Thymus (tissue), 11 donors: ENCODE results near the gene NDUFAF3. TPM values are rescaled to one million over a fixed set of nuclear protein-coding genes. Genes with fewer than 3 reads are reported as not detected.

Source experiments
- DNase-seq, 9 donors: peaks; one replicate each; pipeline ENCODE4 v3.0.0-alpha.2; 2013; ENCODE audit warnings: low spot score in 9 of 9, low read depth in 6 of 9, missing footprints in 1 of 9
- H3K27ac ChIP-seq, 2 donors: one replicate each; pipeline ENCODE4 v1.5.1; 2013; ENCODE audit warnings: control low read depth in 1 of 2, low read depth in 1 of 2, low read length in 1 of 2, mild to moderate bottlenecking in 1 of 2, moderate library complexity in 1 of 2
- H3K27me3 ChIP-seq, 2 donors: one replicate each; pipeline ENCODE4 v1.5.1; 2013; ENCODE audit warnings: low read length in 1 of 2; ENCODE audit not compliant: control insufficient read depth in 2 of 2, insufficient read depth in 1 of 2
- H3K36me3 ChIP-seq, 2 donors: one replicate each; pipeline ENCODE4 v1.5.1; 2013; ENCODE audit warnings: low read length in 1 of 2, mild to moderate bottlenecking in 1 of 2, moderate library complexity in 1 of 2; ENCODE audit not compliant: control insufficient read depth in 2 of 2, insufficient read depth in 2 of 2
- H3K4me1 ChIP-seq, 2 donors: one replicate each; pipeline ENCODE4 v1.5.1; 2013; ENCODE audit warnings: low read length in 2 of 2; ENCODE audit not compliant: control insufficient read depth in 2 of 2, insufficient read depth in 2 of 2
- H3K4me3 ChIP-seq, 2 donors: one replicate each; pipeline ENCODE4 v1.5.1; 2013; ENCODE audit warnings: low read length in 2 of 2, control low read depth in 1 of 2, mild to moderate bottlenecking in 1 of 2
- H3K9me3 ChIP-seq, 2 donors: one replicate each; pipeline ENCODE4 v1.5.1; 2013; ENCODE audit warnings: low read length in 1 of 2, mild to moderate bottlenecking in 1 of 2; ENCODE audit not compliant: control insufficient read depth in 2 of 2, insufficient read depth in 1 of 2
- WGBS: extraction: QIAGEN DNeasy Blood & Tissue Kit; methylation state at CpG from one replicate; pipeline ENCODE4 v1.1.7; 2013; 5-methylcytosine and 5-hydroxymethylcytosine counted together
- polyA plus RNA-seq: library from polyadenylated mRNA; stranded (reverse); fragments of 200-250 nt; gene quantifications from one replicate; pipeline ENCODE4 v1.2.3, GENCODE V29; 2013
- total RNA-seq: library from RNA; stranded (reverse); fragments of 120-200 nt; gene quantifications from one replicate; pipeline ENCODE4 v1.2.4, GENCODE V29; 2013
- donor health status: healthy.

The NDUFAF3 gene
- total and polyA plus RNA-seq, 2 donors, result 65.0 to 71.7 TPM

DNA sequence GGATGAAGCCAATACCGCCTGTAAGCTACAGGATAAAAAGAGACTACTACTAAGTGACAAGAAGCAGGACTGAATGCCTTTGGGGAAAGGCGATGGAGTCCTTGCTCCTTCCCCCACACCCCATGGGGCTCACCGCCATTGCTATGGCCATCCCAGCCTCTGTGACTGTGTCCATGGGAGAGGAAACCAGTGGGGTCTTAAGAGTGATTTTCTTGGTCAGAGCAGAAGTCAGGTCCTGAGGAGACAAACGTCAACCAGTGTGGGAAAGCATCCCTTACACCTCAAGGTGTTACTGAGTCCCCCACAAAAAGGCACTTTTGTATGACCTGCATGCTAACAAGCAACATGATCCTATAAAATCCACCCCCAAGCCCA lies 6.4 kb downstream of the NDUFAF3 start:
- peaks cover 52 to 78% of the 10 kb centered on the region in 2 donors for H3K36me3 ChIP-seq
- H3K27ac ChIP-seq, result peak overlapping the region in 1 of 2 donors; percentile 46
- DNase-seq, result no peak
- peaks cover 7 to 21% of the 10 kb centered on the region in 2 donors for H3K4me1 ChIP-seq
- 91% methylated on average over 4 of the region's 4 CpGs for whole genome bisulfite sequencing
- no peaks in the 10 kb centered on the region for H3K27me3 ChIP-seq
- no peaks in the 10 kb centered on the region for H3K9me3 ChIP-seq
- H3K4me3 ChIP-seq, result peak overlapping the region; percentile 64 to 73

DNA sequence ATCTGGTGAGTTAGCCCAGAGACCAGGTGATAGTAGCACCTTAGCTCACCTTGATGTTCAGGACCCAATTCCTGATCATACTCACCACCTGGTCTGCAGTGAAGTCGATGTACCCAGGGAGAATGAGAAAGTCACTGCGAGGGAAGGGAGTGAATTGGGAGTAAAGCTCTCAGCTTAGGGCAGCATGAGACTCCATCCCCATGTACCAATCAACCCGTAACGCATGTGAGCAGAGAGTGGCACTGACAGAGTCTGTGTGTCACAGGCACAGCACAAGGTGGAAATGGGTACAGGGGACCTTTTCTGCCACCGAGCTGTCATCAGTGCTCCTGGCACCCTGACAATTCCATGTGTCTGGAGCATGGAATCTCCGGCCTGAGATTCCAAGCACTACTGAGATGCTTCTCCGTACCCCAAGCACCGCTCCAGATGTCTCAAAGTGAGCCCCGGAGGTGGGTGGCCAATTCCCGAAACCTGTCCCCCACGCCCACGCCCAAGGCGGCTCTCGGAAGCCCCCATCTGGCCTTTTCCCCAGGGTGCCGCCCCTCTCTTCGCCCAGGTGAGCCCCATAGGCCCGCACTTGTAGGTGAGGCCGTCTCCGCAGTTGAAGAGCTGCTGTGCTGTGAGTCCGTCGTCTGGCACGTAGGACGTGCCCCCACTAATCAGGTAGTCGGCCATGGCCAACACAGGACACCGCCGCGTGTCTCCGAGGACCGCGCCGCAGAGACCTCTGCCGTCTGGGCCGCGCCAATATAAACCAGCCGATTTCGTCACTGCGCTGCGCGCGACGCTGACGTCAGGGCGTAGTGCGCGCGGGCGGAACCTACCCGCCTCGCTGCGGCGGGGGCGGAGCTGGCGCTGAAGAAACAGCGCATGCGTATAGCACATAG lies 7.0 kb downstream of the NDUFAF3 start, which contains the start of gene IMPDH2:
Gene IMPDH2, minus strand, starts transcription at position 726 of the 890 bp plus-strand sequence. Its CDS starts 48 bp downstream, at position 678.
- WGBS, result 2% methylated on average over 55 of the region's 55 CpGs
- no peaks in the 10 kb centered on the region for H3K9me3 ChIP-seq
- H3K4me3 ChIP-seq, result peak within 1 kb of the TSS; percentile 64 to 73
- H3K27ac ChIP-seq, result peak within 1 kb of the TSS; percentile 75 to 92
- no peaks in the 10 kb centered on the region for H3K27me3 ChIP-seq
- peaks cover 7 to 20% of the 10 kb centered on the region in 2 donors for H3K4me1 ChIP-seq
- peak; percentile 86 to 97 (median 92) for DNase-seq
- H3K36me3 ChIP-seq, result peaks cover 55 to 75% of the 10 kb centered on the region in 2 donors

DNA sequence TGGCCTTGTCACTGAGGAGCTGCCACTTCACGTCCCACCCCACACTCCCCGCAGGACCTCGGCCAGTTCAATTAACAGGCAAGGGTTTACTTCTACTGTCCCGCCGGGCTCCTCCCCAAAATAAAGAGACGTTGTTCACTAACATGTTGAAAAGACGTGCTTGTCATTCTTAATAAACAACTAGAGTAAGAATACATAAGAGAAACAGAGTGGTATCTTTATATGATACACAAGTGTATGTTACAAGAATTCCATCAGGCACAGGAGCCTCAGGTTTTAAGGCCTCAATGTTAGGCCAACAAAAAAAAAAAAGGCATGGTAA lies 7.6 kb downstream of the NDUFAF3 start:
- H3K9me3 ChIP-seq, result no peaks in the 10 kb centered on the region
- H3K27ac ChIP-seq, result peak overlapping the region; percentile 48 to 75
- peaks cover 7 to 20% of the 10 kb centered on the region in 2 donors for H3K4me1 ChIP-seq
- H3K27me3 ChIP-seq, result no peaks in the 10 kb centered on the region
- no peak for DNase-seq
- H3K36me3 ChIP-seq, result peaks cover 54 to 74% of the 10 kb centered on the region in 2 donors
- WGBS, result 10% methylated on average over 7 of the region's 7 CpGs
- no peak overlapping the region for H3K4me3 ChIP-seq

DNA sequence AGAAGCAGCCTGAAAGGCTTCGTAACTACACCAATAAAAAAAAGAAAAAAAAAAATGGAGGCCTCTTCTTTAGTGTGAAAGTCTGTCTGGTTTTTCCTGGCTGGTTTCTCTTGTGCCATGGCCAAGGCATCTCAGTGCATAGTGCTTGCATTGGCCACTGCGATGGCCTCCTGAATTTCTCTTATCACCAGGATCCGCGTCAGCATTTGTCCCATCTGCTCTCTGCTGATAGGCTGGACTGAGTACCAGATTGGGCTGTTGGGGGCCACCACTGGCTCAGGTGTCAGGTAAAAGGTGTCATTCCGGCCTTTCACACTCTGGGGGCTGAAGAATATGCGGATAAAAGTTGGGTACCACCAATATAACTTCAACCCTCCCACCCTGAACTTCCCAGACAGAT lies 8.4 kb downstream of the NDUFAF3 start:
- H3K27me3 ChIP-seq, result no peaks in the 10 kb centered on the region
- no peak overlapping the region for H3K4me3 ChIP-seq
- H3K36me3 ChIP-seq, result peaks cover 47 to 74% of the 10 kb centered on the region in 2 donors
- no peaks in the 10 kb centered on the region for H3K9me3 ChIP-seq
- WGBS, result 98% methylated on average over 6 of the region's 6 CpGs
- DNase-seq, result no peak
- H3K4me1 ChIP-seq, result peaks cover 7 to 16% of the 10 kb centered on the region in 2 donors
- H3K27ac ChIP-seq, result no peak overlapping the region

DNA sequence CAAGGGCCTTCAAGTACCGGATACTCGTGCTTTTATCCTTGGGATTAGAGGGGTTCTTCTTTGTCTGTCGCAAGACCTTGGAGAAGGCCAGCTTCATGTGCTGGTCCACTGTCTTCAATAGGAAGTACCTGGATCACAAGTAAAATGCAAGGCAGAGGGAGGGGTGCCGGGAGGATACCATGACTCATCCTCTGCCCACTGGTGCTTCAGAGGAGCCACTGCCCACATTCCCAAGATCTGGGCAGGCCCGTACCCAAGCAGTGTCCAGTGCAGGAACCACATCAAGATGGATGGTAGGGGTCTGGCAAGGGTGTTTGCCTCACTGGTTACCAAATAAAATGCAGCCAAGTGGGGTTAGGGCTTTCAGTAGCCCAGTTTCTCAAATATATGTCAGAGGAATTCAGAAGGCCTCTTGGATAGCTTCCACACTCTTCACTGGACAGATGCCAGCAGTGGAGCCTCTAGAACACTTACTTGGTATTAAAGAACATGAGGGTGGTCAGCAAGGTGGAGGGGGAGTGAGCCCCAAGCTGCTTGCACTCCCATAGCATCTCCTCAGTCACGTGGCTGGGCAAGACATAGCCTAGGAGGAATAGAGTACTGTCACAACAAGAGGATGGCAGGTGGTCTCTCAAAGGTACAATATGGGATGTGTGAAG lies 10.9 kb downstream of the NDUFAF3 start:
- Histone ChIP-seq H3K36me3 (peaks cover 42 to 76% of the 10 kb centered on the region in 2 donors), H3K4me3 (no peak overlapping the region), H3K9me3 (no peaks in the 10 kb centered on the region), H3K27me3 (no peaks in the 10 kb centered on the region), H3K27ac (no peak overlapping the region), H3K4me1 (peaks cover 7 to 16% of the 10 kb centered on the region in 2 donors)
- no peak for DNase-seq
- WGBS, result 97% methylated on average over 6 of the region's 6 CpGs

DNA sequence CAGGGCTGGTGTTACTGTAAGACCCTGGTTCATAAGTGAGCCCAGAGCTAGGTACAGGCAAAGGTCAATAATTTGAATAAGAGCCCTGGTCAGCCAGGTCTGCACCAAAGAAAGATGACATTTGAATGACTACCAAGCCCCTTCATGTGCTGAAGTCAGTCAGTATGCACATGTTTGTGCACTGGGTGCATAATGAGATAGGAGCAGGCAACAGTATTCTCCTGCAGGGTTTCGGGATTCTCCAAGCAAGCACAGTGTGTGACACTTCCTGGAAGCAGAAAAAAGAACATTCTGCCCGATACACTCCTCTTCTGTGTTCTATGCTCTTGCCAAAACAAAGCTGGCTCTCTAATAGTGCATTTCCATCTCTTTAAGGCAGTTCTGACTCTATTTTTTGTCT lies 12.7 kb downstream of the NDUFAF3 start:
- no peak for DNase-seq
- Histone ChIP-seq H3K27me3 (no peaks in the 10 kb centered on the region), H3K4me1 (peaks cover 0 to under 1% of the 10 kb centered on the region in 2 donors), H3K9me3 (no peaks in the 10 kb centered on the region), H3K4me3 (no peak overlapping the region), H3K27ac (no peak overlapping the region), H3K36me3 (peaks cover 49 to 85% of the 10 kb centered on the region in 2 donors)
- WGBS, result 98% methylated on average over 2 of the region's 2 CpGs

DNA sequence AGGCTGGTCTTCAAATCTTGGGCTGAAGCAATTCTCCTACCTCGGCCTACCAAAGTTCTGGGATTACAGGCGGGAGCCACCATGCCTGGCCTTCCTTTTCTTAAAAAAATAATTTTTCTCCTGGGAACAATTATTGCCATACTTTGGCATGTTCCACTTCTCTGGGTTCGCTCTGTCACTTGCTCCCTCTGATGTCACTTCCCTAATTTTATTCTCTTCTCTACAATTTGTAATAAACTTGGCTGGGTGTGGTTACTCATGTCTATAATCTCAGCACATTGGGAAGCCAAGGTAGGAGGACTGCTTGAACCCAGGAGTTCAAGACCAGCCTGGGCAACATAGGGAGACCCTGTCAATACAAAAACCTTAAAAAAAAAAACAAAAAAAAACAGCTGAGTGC lies 13.4 kb downstream of the NDUFAF3 start:
- Histone ChIP-seq H3K27ac (no peak overlapping the region), H3K27me3 (no peaks in the 10 kb centered on the region), H3K36me3 (peaks cover 52 to 85% of the 10 kb centered on the region in 2 donors), H3K4me3 (no peak overlapping the region), H3K9me3 (no peaks in the 10 kb centered on the region), H3K4me1 (no peaks in the 10 kb centered on the region)
- WGBS, result 95% methylated on average over 3 of the region's 3 CpGs
- no peak for DNase-seq

DNA sequence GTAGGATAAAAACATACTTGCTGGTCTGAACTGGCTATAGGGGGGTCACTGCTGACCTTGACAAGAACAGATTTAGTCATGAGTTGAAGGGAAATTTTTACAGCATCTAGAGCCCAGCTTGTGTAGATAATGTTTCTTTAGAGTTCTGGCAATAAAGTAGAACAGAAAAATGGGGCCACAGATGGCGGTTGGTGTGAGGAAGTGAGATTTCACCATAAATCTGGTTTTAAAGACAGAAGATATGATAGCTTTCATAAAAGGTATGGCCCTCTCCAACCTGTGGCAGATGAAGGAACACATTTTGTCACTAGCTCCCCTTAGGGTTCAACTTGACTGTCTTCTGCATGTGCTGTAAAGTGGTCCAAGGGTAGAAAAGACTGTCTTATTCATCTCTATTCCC lies 31.6 kb downstream of the NDUFAF3 start:
- no peak for DNase-seq
- Histone ChIP-seq H3K9me3 (no peaks in the 10 kb centered on the region), H3K27me3 (no peaks in the 10 kb centered on the region), H3K36me3 (peaks cover 56 to 70% of the 10 kb centered on the region in 2 donors), H3K4me1 (no peaks in the 10 kb centered on the region), H3K27ac (no peak overlapping the region), H3K4me3 (no peak overlapping the region)
- WGBS, result 96% methylated on average over 1 of the region's 1 CpG

DNA sequence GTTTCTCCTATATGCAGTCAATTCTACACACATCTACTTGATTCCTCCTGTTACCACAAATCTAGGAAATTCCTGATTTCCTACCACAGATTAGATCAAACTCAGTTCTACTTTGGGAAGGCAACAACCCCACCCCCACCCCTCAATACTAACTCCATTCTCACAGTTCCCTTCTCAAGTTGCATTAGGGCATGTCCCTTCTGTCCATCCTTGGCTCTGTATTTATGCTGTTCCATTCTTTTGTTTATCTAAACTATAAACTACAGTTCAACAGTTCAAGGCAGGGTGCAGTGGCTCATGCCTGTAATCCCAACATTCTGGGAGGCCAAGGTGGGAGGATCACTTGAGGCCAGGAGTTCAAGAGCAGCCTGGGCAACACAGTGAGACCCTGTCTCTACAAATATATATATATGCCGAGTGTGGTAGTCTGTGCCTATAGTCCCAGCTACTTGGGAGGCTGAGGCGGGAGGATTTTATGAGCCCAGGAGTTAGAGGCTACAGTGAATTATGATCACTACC lies 32.5 kb downstream of the NDUFAF3 start:
- DNase-seq, result no peak
- Histone ChIP-seq H3K4me3 (no peak overlapping the region), H3K4me1 (no peaks in the 10 kb centered on the region), H3K9me3 (no peaks in the 10 kb centered on the region), H3K27ac (no peak overlapping the region), H3K27me3 (no peaks in the 10 kb centered on the region), H3K36me3 (peaks cover 53 to 67% of the 10 kb centered on the region in 2 donors)
- WGBS, result 97% methylated on average over 2 of the region's 2 CpGs
